ENCODE measurements around the gene RNF213.

GRCh38 chr17:80382956-80383355, 122.3 kb downstream of the RNF213 start:
- TF ChIP-seq NRF1 (IDR thresholded peaks at IDR 0.05; ENCODE audit: low read depth, low read length) (no peak), JUN (IDR thresholded peaks at IDR 0.05; ENCODE audit: low read depth, low read length) (no peak), RFX5 (IDR thresholded peaks at IDR 0.05; ENCODE audit: borderline replicate concordance, low read depth, low read length) (no peak), BACH1 (IDR thresholded peaks at IDR 0.05; ENCODE audit: low read length) (no peak), POLR2A (IDR thresholded peaks at IDR 0.05; ENCODE audit: control extremely low read depth in 1 of 2, low read depth in 2 of 2, low read length in 2 of 2) (no peak), CTCF (IDR thresholded peaks at IDR 0.05; ENCODE audit: control extremely low read depth in 1 of 3, insufficient read depth in 1 of 3, low read depth in 1 of 3, low read length in 3 of 3) (no peak)

Measured in H1 (cell line).